PC-9 (cell line): ENCODE data around the gene PYM1.

Experiments
- EZH2 ChIP-seq: fragments of 200-600 bp; sonication (generic); IDR thresholded peaks from 2 replicates; pipeline ENCODE4 v1.8.0; 2017; ENCODE audit warnings: antibody characterized with exemption, low read depth
- TF ChIP-seq, protein P1 (sequence below): fragments of 200-600 bp; sonication (generic); conservative IDR thresholded peaks from 2 replicates; pipeline ENCODE4 v1.6.1; 2017; ENCODE audit warnings: mixed run types, antibody characterized with exemption, mild to moderate bottlenecking, moderate library complexity

DNA sequence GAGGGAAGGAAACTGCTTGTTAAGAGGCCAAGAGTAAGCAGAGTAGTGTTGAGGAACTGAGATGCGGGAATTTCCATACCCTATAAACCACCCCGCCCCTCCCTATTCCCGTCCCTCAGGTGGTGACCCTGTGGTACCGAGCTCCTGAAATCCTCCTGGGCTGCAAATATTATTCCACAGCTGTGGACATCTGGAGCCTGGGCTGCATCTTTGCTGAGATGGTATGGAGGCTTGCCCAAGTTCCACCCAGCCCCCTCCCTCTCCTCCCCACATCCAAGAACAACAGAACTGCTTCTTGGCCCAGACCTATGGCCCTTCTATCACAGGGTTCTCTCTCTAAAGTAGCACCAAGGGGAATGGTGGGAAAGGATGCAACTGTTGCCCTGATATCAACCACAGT, 41.7 kb upstream of the PYM1 start:
- no peak for TF ChIP-seq EZH2
- TF ChIP-seq, protein P1, sequence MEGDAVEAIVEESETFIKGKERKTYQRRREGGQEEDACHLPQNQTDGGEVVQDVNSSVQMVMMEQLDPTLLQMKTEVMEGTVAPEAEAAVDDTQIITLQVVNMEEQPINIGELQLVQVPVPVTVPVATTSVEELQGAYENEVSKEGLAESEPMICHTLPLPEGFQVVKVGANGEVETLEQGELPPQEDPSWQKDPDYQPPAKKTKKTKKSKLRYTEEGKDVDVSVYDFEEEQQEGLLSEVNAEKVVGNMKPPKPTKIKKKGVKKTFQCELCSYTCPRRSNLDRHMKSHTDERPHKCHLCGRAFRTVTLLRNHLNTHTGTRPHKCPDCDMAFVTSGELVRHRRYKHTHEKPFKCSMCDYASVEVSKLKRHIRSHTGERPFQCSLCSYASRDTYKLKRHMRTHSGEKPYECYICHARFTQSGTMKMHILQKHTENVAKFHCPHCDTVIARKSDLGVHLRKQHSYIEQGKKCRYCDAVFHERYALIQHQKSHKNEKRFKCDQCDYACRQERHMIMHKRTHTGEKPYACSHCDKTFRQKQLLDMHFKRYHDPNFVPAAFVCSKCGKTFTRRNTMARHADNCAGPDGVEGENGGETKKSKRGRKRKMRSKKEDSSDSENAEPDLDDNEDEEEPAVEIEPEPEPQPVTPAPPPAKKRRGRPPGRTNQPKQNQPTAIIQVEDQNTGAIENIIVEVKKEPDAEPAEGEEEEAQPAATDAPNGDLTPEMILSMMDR, result no peak
